Osteocyte (in vitro differentiated cells): ENCODE results near the gene SPHK2. TPM values are rescaled to one million over a fixed set of nuclear protein-coding genes. Genes with fewer than 3 reads are reported as not detected.
A peak's percentile ranks its signal among the peaks of the same experiment; 100 is the strongest.

ENCODE experiments used
- DNase-seq: peaks from one replicate; pipeline ENCODE4 v3.0.0; 2021; ENCODE audit warnings: mixed read lengths; ENCODE audit not compliant: unreplicated experiment; ENCODE audit errors: extremely low spot score
- H3K27ac Mint-ChIP-seq: one replicate; pipeline ENCODE4 v1.8.0; 2021; ENCODE audit warnings: mild to moderate bottlenecking, mixed read lengths; ENCODE audit not compliant: unreplicated experiment
- H3K27me3 Mint-ChIP-seq: one replicate; pipeline ENCODE4 v1.8.0; 2021; ENCODE audit warnings: mixed read lengths; ENCODE audit not compliant: unreplicated experiment
- H3K36me3 Mint-ChIP-seq: one replicate; pipeline ENCODE4 v1.8.0; 2021; ENCODE audit warnings: mixed read lengths; ENCODE audit not compliant: unreplicated experiment
- H3K4me1 Mint-ChIP-seq: one replicate; pipeline ENCODE4 v1.8.0; 2021; ENCODE audit warnings: mixed read lengths; ENCODE audit not compliant: unreplicated experiment
- H3K4me3 Mint-ChIP-seq: one replicate; pipeline ENCODE4 v1.8.0; 2021; ENCODE audit warnings: mild to moderate bottlenecking, moderate library complexity, mixed read lengths; ENCODE audit not compliant: unreplicated experiment
- H3K9me3 Mint-ChIP-seq: one replicate; pipeline ENCODE4 v1.8.0; 2021; ENCODE audit warnings: mixed read lengths; ENCODE audit not compliant: unreplicated experiment
- total RNA-seq: library from RNA; stranded (reverse); gene quantifications from 2 replicates; pipeline ENCODE4 v1.2.1, GENCODE V29; 2021
- TF ChIP-seq, protein P1 (sequence below): fragments of 200-600 bp; sonication (generic); IDR thresholded peaks from 2 replicates; pipeline ENCODE4 v1.5.0; 2021; ENCODE audit warnings: antibody characterized with exemption, mild to moderate bottlenecking, moderate library complexity

SPHK2 gene
- total RNA-seq, 1 donor from 2014 or later = 34.7 TPM

GRCh38 chr19:48603449-48603848, 15.9 kb upstream of the SPHK2 start:
- Mint-ChIP-seq H3K9me3 (no peaks in the 10 kb centered on the region), H3K36me3 (no peaks in the 10 kb centered on the region), H3K4me3 (no peak overlapping the region), H3K4me1 (no peaks in the 10 kb centered on the region), H3K27me3 (peaks cover 4% of the 10 kb centered on the region), H3K27ac (no peak overlapping the region)
- DNase-seq = no peak
- TF ChIP-seq, protein P1, sequence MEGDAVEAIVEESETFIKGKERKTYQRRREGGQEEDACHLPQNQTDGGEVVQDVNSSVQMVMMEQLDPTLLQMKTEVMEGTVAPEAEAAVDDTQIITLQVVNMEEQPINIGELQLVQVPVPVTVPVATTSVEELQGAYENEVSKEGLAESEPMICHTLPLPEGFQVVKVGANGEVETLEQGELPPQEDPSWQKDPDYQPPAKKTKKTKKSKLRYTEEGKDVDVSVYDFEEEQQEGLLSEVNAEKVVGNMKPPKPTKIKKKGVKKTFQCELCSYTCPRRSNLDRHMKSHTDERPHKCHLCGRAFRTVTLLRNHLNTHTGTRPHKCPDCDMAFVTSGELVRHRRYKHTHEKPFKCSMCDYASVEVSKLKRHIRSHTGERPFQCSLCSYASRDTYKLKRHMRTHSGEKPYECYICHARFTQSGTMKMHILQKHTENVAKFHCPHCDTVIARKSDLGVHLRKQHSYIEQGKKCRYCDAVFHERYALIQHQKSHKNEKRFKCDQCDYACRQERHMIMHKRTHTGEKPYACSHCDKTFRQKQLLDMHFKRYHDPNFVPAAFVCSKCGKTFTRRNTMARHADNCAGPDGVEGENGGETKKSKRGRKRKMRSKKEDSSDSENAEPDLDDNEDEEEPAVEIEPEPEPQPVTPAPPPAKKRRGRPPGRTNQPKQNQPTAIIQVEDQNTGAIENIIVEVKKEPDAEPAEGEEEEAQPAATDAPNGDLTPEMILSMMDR = no peak

DNA sequence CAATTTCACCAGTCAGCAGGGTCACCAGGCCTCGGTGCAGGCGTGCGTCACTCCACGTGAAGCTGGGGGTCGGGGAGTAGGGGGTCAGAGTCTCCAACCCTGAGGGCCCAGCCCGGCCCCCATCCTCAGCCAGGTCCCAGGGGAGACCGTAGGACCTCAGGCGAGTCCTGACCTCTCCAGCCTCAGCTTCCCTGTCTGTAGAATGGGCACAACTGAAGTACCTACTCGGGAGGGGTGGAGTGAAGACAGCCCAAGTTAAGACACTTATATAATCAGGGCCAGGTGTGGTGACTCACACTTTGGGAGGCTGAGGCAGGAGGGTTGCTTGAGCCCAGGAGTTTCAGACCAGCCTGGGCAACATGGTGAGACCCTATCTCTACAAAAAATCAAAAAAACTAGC, 15.5 kb upstream of the SPHK2 start:
- no peak for DNase-seq
- Mint-ChIP-seq H3K27ac (no peak overlapping the region), H3K4me1 (peaks cover under 1% of the 10 kb centered on the region), H3K27me3 (peaks cover under 1% of the 10 kb centered on the region), H3K4me3 (no peak overlapping the region), H3K36me3 (no peaks in the 10 kb centered on the region), H3K9me3 (no peaks in the 10 kb centered on the region)
- TF ChIP-seq, protein P1 = no peak

DNA sequence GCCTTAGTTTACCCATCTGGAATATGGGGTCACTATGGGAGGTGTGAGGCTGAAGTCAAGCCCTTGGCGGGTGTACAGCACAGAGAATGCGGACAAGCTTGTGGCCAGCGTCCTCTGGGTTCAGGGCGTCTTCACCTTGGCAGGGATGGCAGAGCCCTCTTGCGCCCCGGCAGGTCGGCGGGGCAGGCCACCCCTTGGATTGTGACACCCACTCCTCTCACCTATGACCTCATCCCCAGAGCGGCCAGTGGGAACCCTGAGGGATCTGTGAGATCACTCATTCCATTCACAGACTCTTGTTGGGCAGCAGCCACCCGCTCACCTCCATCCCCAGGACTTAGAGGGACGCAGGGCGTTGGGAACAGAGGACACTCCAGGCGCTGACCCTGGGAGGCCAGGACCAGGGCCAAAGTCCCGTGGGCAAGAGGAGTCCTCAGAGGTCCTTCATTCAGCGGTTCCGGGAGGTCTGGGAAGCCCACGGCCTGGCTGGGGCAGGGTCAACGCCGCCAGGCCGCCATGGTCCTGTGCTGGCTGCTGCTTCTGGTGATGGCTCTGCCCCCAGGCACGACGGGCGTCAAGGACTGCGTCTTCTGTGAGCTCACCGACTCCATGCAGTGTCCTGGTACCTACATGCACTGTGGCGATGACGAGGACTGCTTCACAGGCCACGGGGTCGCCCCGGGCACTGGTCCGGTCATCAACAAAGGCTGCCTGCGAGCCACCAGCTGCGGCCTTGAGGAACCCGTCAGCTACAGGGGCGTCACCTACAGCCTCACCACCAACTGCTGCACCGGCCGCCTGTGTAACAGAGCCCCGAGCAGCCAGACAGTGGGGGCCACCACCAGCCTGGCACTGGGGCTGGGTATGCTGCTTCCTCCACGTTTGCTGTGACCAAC, 12.6 kb upstream of the SPHK2 start, which contains the start of gene SPACA4:
Gene SPACA4 (plus strand): TSS at position 280 of the 896 bp plus-strand sequence. CDS start 237 bp downstream, at position 517.
- H3K4me3 Mint-ChIP-seq = no peak within 1 kb of the TSS
- H3K36me3 Mint-ChIP-seq = no peaks in the 10 kb centered on the region
- no peak for DNase-seq
- no peak within 1 kb of the TSS for H3K27ac Mint-ChIP-seq
- H3K9me3 Mint-ChIP-seq = no peaks in the 10 kb centered on the region
- TF ChIP-seq, protein P1 = no peak
- H3K4me1 Mint-ChIP-seq = peaks cover 2% of the 10 kb centered on the region
- H3K27me3 Mint-ChIP-seq = no peaks in the 10 kb centered on the region

- H3K27ac Mint-ChIP-seq = no peak overlapping the region
- no peaks in the 10 kb centered on the region for H3K36me3 Mint-ChIP-seq
- H3K4me3 Mint-ChIP-seq = no peak overlapping the region
- H3K9me3 Mint-ChIP-seq = no peaks in the 10 kb centered on the region
- H3K4me1 Mint-ChIP-seq = peaks cover 2% of the 10 kb centered on the region
- TF ChIP-seq, protein P1 = no peak
- H3K27me3 Mint-ChIP-seq = no peaks in the 10 kb centered on the region
- DNase-seq = no peak
These were observed 11.9 kb upstream of the SPHK2 start for GRCh38 chr19:48607359-48607755.

- no peaks in the 10 kb centered on the region for H3K36me3 Mint-ChIP-seq
- H3K27me3 Mint-ChIP-seq = no peaks in the 10 kb centered on the region
- H3K4me1 Mint-ChIP-seq = peaks cover 2% of the 10 kb centered on the region
- H3K9me3 Mint-ChIP-seq = no peaks in the 10 kb centered on the region
- no peak overlapping the region for H3K27ac Mint-ChIP-seq
- no peak overlapping the region for H3K4me3 Mint-ChIP-seq
- TF ChIP-seq, protein P1 = peak; percentile 48
- no peak for DNase-seq
These were observed 10.5 kb upstream of the SPHK2 start for GRCh38 chr19:48608798-48609263.
